GM21786 (cell line): Measurements from ENCODE around the gene EBF3.

ENCODE experiments used
- ATAC-seq: cut with Tn5 transposase; IDR thresholded peaks from one replicate; pipeline ENCODE4 v1.9.1; 2021; ENCODE audit not compliant: unreplicated experiment

EBF3 gene

GRCh38 chr10:129959544-129960480 lies 4.3 kb downstream of the EBF3 start:
- no peak for ATAC-seq

DNA sequence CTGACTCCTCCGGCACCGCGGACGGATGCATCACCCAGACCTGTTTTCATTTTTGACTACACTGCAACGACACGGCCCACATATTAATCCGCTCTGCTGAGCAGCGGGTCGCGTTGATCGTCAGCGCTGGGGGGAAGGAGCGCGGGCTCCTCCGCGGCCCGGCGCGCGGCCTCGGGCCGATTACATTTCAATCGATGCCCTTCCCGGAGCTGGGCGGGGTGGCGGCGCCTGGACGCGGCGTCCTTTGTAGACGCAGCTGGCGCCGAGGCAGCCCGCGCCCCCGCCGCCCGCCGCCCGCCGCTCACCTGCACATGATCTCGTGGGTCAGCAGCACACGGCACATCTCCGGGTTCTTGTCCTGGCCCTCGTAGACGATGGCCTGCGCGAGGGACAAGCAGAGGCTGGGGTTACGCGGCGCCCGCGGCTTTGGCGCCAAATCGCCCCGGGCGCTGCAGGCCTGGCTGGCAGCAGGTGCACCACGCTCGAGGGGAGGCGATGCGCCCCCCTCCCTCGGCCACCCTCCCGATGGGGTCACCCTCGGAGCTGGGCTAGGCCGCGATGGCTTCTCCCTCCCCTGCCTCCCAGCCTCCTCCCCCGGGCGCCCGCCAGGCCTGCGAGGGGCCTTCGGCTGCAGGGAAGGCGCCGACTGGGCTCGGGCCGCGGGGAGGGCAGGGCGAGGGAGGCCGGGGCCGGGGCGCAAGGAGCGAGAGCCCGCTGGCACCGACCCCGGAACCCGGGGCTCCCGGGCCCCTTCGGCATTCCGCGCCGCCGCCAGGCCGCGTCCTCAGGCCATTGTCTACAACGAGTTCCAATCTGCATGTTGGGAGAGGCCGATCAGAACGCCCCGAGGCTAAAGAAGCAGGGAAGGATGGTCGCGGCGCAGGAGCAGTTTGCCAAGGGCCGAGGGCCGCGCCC lies 5.2 kb downstream of the EBF3 start:
- no peak for ATAC-seq

- no peak for ATAC-seq
These were observed 5.9 kb downstream of the EBF3 start for GRCh38 chr10:129958148-129958628.

- ATAC-seq = no peak
These were observed 7.0 kb downstream of the EBF3 start for GRCh38 chr10:129956876-129957673.

- ATAC-seq = no peak
These were observed 7.8 kb downstream of the EBF3 start for GRCh38 chr10:129956286-129956670.

DNA sequence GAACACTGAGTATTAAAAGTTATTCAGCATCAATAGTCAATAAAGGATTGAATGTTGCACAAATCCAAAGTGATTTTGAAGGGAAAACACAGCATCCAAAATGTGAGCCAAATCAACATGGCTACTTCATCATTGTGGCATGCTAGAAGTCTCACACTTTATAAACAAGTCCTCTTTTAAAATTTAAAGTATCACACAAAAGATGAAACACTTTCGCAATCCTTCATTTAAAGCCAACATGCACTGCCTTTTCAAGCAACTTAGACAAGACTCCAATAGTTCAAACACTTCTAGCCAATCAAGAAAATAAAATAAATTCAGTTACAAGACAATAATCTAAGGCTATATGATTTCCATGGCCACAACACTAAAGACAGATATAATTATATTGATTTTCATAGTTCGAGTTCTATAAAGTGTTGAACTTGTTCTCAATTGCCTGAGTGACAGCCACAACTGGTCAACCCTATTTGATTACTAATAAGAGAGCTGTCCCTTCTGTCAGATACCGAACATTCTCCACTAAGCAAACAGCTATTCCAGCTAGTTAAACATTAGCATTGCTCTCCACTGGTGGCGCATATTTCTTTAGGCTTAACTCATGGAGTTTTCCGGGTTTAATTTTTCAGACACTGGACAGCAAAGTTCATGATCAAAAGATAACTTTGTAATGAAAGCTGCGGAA lies 8.3 kb downstream of the EBF3 start:
- ATAC-seq = no peak

DNA sequence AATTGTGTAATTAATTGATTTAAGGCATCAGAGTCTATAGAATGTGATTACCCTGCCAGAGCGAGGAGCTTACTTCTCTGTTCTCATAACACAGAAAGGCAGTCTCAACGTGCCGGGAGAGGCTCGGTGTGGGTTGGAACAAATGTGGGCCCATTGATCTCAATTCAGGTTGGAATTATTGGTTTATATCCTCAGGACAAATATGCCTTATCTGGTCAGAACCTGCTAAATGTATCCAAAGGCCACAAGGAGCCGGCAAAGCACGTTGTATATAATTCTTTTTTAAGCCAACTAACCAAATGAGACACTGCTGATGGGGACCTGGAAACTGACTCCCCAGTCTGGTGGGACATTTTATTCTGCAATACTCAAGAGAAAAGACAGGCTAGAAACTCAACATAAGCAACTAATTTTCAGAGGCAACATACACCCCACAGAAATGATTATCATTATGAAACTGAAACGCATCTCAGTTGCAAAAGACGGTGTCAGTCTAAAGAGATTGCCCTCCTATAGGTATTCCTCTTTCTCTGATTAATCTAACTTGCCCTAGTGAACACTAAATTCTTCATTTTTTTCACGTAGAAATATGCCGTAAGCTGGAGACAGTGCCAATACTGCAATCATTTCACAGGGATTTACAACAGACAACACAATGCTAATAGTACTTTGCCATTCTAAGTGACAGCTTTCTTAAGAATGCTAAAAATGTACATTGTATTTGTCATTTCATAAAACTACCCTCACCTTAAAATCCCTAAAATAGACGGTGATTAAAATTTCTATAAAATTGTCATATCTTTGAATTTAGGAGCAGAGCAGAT lies 9.4 kb downstream of the EBF3 start:
- ATAC-seq = no peak

DNA sequence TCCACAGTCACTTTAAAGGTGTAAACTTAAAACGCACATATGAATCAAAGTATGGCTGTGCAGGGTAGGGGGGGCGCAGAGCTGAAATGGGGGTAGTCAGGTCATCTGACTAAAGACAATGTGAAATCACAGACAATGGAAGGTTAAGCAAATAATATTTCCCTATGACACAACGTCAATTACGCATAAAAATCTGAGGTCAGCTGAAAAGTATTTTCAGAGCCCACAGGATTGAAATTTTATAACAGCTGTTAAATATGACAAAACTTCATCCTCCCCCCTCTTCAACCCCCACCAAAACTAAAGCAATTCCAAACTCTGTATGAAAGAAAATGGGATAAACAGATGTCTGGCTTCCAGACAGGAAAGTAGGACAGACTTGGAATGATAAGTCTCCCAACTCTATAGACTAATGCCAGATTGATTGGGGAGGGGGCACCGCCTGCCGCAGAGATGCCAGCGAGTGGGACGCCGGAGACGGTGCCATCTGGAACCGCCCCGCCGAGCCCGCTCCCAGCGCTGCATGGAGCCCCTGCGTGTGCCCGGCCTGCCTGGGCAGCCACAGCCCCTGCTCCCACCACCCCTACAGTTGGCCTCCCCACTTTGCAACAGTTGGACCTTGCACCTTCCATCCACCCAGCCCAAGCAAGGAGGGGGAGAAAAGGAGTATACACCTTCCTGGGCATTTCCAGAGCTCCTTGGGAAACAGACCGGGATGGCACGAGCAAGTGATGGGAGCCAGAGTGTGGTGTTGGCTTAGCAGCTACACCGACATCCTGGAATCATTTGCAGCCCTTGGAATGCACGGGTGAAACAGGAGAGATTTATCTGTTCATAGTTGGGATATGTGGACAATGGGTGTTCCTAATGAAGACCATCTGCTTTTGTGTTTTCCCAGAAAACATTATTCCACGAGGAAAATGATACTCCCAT lies 10.7 kb downstream of the EBF3 start:
- ATAC-seq = no peak

DNA sequence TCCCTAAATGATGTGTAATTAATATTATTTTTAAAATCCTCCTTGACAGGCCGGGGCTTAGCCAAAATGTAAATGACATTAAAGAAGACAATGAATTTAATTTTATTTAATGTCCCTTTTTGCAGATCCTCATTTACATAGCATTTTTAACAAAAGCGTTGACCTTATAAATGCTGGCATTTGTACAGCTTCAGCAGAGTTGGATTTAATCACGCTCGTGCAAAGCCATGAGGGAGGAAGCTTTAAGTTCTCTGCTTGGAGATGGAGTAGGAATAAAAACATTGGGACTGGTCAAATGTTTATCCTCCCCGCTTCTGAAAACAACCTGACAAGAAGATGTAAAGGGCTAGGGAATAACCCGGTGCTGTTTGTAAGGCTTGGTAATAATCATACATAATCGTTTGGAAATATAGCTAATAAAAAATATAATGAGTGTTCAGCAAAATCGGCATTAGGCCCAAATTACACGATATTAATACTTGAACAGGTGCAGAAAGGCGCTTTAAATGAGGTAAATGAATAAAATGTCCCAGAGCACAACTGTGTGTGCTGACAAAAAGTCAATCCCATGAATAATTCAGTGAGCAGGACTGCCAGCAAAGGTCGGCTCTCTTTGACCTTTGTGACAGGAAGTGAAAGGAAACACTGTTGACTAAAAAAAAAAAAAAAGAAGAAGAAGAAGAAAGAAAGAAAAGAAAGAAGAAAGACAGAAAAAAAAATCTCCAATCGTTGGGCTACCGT lies 11.5 kb downstream of the EBF3 start:
- ATAC-seq = no peak

GRCh38 chr10:129951970-129952265 lies 12.2 kb downstream of the EBF3 start:
- no peak for ATAC-seq

- ATAC-seq = no peak
These were observed 12.7 kb downstream of the EBF3 start for GRCh38 chr10:129951101-129951969.

DNA sequence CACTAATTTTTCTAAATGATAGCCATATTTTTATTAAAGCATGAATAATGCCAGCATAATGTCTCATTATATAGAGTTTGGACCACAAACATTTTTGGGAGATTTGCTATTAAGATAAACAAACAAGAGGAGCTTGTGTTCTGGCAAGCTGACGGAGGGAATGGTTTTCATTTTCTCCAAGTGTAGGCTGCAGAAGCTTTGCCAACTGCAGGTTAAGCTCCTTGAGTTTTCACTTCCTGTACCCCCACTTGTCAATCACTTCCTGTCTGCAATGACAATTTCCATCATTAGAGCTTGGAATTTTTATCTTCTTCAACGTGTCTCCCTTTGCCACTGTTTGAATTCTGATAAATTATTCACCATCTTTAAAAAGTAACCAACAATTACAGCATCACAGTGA lies 13.4 kb downstream of the EBF3 start:
- ATAC-seq = no peak

- no peak for ATAC-seq
These were observed 14.2 kb downstream of the EBF3 start for GRCh38 chr10:129949891-129950291.

- ATAC-seq = no peak
These were observed 14.7 kb downstream of the EBF3 start for GRCh38 chr10:129949411-129949810.

DNA sequence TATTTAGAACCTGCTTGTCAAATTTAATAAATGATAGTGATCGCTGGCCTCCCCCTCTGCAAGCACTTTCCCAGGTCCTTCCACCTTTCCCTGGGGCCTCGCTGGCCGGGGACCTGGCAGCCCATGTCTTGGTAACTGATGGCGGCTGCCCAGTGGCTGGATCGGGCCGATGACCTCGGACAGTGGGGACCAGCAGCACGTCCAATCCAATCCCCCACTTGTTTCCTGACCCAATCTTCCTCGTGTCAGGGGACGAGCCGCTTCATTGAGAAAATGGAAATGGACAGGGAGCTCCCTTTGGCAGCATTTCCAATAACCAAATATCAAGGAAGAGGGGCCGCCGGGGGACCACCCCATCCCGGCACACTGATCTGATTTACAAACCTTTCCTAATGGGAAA lies 17.2 kb downstream of the EBF3 start:
- ATAC-seq = no peak

GRCh38 chr10:129945941-129946760 lies 17.9 kb downstream of the EBF3 start:
- no peak for ATAC-seq
